NCI-H2196 treated with DMSO at 0.1 percent for 48 hours (cell line): ENCODE data around the gene GSTP1.
"Not testable (repeated sequence)": the region's sequence is repeated elsewhere in the genome, so short reads cannot be mapped to it uniquely, and the experiment has no call there.

Experiments used
- DNase-seq: peaks from one replicate; lab custom pipeline; 2025; ENCODE audit not compliant: unreplicated experiment; lab: John Stamatoyannopoulos, UW

GSTP1 gene

GRCh38 chr11:67613960-67614715 is 30.5 kb downstream of the GSTP1 start:
- DNase-seq, result no peak

GRCh38 chr11:67614730-67615714 is 31.4 kb downstream of the GSTP1 start:
- DNase-seq, result no peak

GRCh38 chr11:67615728-67616430 is 32.3 kb downstream of the GSTP1 start:
- DNase-seq, result no peak

- DNase-seq, result no peak
These were observed 33.0 kb downstream of the GSTP1 start for GRCh38 chr11:67616431-67617242.

- no peak for DNase-seq
These were observed 33.8 kb downstream of the GSTP1 start for GRCh38 chr11:67617243-67617953.

GRCh38 chr11:67618901-67619659 is 35.5 kb downstream of the GSTP1 start:
- DNase-seq, result not testable (repeated sequence)

GRCh38 chr11:67619683-67620618 is 36.3 kb downstream of the GSTP1 start:
- DNase-seq, result not testable (repeated sequence)

GRCh38 chr11:67620621-67621020 is 37.0 kb downstream of the GSTP1 start:
- DNase-seq, result not testable (repeated sequence)

GRCh38 chr11:67621928-67622327 is 38.3 kb downstream of the GSTP1 start:
- not testable (repeated sequence) for DNase-seq

GRCh38 chr11:67622905-67623304 is 39.3 kb downstream of the GSTP1 start:
- DNase-seq, result not testable (repeated sequence)

GRCh38 chr11:67623795-67624194 is 40.2 kb downstream of the GSTP1 start:
- DNase-seq, result not testable (repeated sequence)

GRCh38 chr11:67626131-67626833 is 42.7 kb downstream of the GSTP1 start:
- not testable (repeated sequence) for DNase-seq

GRCh38 chr11:67626970-67627369 is 43.4 kb downstream of the GSTP1 start:
- DNase-seq, result no peak

- no peak for DNase-seq
These were observed 43.8 kb downstream of the GSTP1 start for GRCh38 chr11:67627441-67627811.

- DNase-seq, result no peak
These were observed 44.4 kb downstream of the GSTP1 start for GRCh38 chr11:67627812-67628624.

- DNase-seq, result no peak
These were observed 45.2 kb downstream of the GSTP1 start for GRCh38 chr11:67628710-67629385.
